ENCODE results near the gene RAPGEF5.

Gene RAPGEF5

GRCh38 chr7:22183522-22184280, 173.3 kb downstream of the RAPGEF5 start:
- no peak for DNase-seq

DNA sequence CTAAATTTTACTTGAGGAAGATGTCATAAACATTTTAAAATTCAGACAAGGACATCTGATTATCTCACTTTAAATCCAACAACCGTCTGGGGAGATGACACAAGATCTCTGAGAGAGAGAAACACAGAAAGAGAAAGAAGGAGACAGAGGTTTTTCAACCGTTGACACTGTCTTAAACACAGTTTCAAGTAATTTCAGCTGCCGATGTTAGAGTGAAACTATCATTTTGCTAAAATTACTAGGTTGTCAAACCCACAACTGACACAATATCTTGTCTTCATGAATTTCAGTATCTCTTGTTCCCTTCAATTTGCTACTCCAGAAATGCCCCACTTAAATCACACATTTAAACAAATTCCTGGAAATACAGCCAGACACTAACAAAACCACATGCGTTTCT, 174.8 kb downstream of the RAPGEF5 start:
- DNase-seq: no peak

GRCh38 chr7:22181663-22182062, 175.3 kb downstream of the RAPGEF5 start:
- DNase-seq: no peak

GRCh38 chr7:22179442-22179879, 177.5 kb downstream of the RAPGEF5 start:
- no peak for DNase-seq

DNA sequence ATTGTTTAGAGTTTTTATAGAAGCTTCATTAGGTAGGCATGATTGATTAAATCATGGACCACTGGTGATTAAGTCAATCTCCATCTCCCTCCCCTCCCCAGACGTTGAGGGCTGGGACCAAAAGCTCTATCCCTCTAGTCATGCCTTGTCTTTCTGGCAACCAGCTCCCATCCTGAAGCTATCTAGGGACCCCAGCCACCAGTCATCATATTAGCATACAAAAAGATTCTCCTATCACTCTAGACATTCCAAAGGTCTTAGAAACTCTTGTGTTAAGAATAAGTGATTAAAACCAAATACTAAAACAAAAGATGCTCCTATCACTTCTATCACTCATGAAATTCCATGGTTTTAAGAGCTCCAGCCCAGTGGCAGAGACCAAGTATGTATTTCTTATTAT, 178.2 kb downstream of the RAPGEF5 start:
- DNase-seq: no peak

DNA sequence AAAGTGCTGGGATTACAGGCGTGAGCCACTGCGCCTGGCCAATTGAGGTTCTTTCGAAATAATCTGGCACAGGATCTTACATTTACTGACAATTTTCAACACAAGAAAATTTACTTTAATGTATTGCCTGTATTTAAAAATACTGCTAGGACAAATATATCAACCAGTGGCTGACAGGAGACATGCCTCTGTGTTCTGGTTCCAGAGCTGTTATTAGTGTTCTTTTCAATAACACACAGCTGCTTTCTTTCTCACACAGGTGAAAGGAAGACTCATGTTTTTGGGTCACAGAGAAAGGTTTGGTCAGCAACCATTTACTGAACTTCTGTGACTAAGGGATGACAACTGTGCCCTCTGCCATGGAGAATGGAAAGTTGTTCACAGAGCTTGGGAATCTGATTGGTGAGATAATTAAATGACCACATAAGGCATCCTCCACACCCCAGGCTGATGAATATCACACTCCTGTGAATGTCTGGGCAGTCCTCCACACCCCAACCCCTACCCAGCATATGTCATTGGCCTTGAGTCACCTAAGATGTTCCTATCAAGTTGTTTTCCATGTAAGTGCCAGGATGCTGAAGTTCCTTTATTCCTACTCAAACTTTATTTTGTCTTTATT, 180.1 kb downstream of the RAPGEF5 start:
- DNase-seq: no peak

DNA sequence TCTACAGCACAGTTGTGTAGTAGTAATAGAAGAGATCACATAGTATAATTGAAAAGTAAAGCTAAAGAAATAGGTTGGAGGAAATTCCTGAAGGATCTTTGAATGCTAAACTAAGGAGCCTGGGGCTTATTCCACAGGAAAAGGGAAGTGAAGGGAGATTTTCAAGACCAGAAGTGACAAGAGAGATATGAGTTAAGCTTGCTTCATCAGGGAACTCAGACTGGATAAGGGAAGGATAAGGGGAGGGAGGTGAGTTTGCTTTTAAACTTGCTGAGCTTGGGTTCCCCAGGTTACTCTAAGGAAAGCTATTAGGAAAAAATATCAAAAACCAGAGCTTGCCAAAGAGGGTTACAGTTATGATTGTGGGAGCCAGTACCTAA, 182.4 kb downstream of the RAPGEF5 start:
- no peak for DNase-seq

DNA sequence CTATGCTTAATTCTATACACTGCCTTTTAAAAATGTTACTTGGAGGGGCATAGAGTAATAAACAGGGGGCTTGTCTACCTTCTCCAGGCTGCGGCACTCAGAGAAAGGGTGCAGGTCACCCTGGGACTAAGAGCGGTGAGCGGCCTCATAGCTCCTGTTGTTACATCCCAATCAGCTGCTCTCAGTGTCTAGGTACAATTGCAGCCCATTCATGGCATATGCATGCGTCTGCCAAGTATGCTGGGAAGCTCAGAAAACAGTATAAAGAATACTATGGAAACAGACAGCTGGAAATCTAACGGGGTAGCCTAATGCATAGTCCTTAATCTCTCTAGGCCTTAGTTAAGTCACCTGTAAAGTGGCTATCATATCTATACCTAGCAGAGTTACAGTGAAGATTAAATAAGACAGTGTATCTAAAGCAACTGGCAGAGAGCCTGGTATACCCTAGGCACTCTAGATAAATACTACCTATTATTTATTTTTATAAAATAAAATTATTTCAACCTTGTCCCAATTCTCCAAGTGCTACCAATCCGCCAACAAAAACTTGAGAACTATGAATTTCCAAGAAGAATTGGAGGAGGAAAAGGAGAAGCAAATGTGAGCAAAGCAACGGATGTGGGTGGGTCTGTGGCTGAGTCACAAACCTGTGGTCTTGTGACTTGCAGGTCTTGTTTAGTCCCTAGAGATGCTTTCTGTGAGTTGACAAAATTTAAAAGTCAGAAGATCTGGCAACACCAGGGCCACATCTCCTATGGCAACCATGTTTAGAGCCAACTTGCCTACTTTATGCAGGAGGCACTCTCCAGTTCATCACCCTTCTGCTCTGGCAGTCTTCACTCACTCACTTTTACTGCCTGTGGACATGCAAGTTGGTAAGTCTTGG, 183.0 kb downstream of the RAPGEF5 start:
- no peak for DNase-seq

- DNase-seq: no peak
Observed at GRCh38 chr7:22168129-22168634, 188.8 kb downstream of the RAPGEF5 start.

- no peak for DNase-seq
Observed at GRCh38 chr7:22167482-22167881, 189.5 kb downstream of the RAPGEF5 start.

DNA sequence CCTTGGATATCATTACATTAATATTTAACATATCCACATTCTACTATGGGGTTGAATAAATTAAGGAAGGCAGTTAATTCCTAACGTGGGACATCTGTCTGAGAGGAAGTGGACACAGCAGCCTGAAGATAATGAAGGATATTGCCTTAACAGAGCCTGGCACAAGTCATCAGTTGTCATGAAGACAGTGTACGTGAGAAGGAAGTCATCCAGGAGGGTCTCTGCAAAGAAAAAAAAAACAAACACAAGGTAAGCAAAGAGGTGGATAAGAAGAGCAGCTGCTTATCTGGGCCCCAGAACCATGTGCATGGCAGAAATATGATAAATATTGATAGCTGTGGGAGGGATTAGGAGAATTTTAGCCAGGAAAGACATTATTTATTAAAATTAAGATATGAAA, 190.0 kb downstream of the RAPGEF5 start:
- DNase-seq: no peak

GRCh38 chr7:22159341-22159740, 197.6 kb downstream of the RAPGEF5 start:
- DNase-seq: no peak

GRCh38 chr7:22157552-22157951, 199.4 kb downstream of the RAPGEF5 start:
- DNase-seq: no peak

GRCh38 chr7:22156205-22156604, 200.7 kb downstream of the RAPGEF5 start:
- DNase-seq: no peak

GRCh38 chr7:22154143-22154529, 202.8 kb downstream of the RAPGEF5 start:
- no peak for DNase-seq

DNA sequence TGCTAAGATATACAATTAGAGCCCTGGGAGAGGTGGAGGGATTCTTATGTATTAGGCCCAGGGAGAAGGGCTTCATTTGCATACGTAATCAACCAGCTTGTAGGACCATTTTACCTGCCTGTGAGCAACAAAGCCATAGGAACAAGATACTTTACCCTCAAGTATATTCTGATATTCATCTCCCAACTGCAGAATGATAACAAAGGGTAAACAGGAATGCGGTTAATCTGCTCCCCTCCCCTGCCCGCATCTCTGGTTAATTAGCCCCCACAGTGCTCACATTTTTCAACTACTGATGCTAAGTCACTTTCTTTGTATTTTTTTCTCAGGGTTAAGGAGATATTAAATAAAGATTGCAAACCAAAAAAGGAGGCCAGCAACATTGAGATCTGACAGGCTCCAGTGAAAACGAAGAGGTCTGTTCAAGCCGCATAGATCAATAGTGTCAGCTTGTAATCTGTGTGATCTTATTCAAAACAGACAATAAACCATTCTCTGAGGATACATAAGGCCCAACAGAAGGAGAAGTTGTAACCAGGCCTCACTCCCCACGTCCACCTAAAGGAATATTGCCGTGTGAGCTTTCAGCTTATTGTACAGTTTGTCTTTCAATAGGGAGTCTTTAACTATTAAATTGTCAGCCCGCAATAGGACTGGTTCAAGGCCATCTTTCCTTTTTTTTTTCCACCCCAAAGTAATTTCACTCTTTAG, 203.4 kb downstream of the RAPGEF5 start:
- no peak for DNase-seq

GRCh38 chr7:22152690-22153089, 204.3 kb downstream of the RAPGEF5 start:
- no peak for DNase-seq

GRCh38 chr7:22151901-22152300, 205.1 kb downstream of the RAPGEF5 start:
- DNase-seq: no peak

DNA sequence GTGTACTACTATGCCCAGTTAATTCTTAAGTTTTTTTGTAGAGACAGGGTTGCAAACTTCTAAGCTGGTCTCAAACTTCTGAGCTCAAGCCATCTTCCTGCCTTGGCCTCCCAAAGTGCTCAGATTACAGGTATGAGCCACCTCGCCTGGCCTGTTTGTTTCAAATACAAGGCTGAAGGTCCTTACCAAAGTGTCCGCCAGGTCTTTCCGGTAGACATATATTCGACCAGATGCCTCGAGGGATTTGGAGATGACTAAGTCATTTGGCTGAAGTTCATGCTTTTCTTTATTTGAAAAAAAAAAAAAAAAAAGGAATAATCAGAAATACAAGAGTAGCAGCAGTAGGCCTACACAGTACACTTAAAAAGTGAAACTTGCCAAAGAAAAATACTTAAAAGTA, 206.7 kb downstream of the RAPGEF5 start:
- no peak for DNase-seq

DNA sequence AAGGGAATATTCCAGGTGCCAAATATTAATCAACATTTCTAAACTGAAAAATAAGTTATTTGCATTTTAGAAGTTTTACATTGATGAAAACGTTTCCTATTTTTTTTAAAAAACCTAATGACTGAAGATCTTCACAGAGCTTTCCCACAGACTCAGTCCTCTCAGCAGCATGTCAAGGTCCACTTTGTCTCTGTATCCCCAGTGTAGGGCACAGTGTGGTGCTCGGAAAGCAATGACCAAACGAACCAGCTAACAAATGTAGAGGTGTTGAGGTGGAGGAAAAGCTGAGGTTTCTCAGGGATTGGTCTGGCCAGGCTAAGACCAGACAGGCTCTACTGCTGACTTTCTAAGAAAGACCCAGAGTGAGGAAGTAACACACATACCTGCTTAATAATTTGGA, 209.1 kb downstream of the RAPGEF5 start:
- no peak for DNase-seq

DNA sequence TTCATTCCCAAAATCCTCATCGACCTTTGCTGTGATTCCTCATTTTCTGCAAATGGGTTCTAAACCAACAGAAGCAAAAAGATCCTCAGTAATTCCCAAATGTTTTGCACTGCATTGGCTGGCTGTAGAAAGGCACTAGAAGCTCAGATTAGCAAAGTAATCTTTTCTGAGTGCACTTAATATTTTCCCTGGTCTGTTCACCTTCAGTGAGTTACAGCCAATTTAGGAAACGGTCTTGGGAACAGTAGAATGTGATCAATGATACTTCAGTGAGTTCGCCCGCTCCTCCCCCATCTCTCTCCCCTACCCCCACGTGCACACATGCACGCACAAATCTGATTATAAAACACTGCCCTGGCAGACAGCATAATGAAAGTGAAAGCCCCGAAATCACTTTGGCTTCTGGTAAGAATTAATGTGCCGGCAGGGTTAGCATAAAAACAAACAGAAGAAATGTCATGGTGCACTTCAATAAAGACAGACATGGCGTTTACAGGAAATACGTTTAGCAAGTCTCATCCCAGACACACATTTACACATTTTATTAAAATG, 209.9 kb downstream of the RAPGEF5 start:
- DNase-seq: no peak

GRCh38 chr7:22144950-22145349, 212.0 kb downstream of the RAPGEF5 start:
- DNase-seq: no peak

- no peak for DNase-seq
Observed at GRCh38 chr7:22143491-22143890, 213.5 kb downstream of the RAPGEF5 start.
